A673 (cell line): ENCODE data around the gene HSDL1.

Experiments used
- CTCF ChIP-seq: fragments of 300-800, 200-600 bp; sonication (generic); conservative IDR thresholded peaks from 2 replicates; pipeline ENCODE4 v1.5.1; 2017; ENCODE audit warnings: low read depth, mild to moderate bottlenecking, antibody characterized with exemption, low read length, moderate library complexity, mixed read lengths
- EZH2 ChIP-seq: fragments of 200-600 bp; sonication (generic); IDR thresholded peaks from 2 replicates; pipeline ENCODE4 v1.6.1; 2017; ENCODE audit warnings: borderline replicate concordance, low read depth, mild to moderate bottlenecking, mixed read lengths, antibody characterized with exemption, low read length; ENCODE audit not compliant: poor library complexity, severe bottlenecking

DNA sequence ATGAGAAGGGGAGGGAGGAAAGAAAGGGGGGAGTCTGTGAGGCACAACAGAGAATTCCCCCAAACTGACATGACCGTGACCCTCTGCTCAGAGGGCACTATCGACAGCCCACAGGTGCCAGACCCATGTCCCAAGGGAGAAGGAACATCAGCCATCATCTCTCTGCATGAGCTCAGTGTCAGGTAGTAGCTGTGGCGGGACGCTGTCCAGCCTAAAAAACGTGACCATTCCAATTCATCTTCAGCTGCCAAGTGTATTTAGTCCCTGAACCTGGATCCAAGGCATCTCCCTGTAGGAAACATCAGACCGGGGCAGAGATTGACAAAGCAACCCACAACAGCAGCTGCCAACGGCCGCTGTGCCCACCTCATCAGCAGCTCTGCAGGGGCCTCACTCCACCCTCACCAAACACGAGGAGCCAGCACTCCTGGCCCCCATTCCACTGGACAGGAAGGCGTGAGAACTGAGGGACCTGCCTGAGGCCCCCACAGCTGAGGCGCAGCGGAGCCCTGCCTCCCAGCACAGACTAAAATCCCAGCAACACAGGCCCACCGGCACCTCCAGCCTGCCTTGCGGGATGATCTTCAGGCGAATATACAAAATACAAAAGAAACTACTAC is 33.3 kb upstream of the HSDL1 start:
- TF ChIP-seq CTCF (no peak), EZH2 (no peak)
